IPS-15b (cell line): ENCODE data around the gene NPIPB2.
"Not testable (repeated sequence)": the region's sequence is repeated elsewhere in the genome, so short reads cannot be mapped to it uniquely, and the experiment has no call there.

Experiments used
- H3K27me3 ChIP-seq: one replicate; pipeline ENCODE4 v1.6.1; 2013; ENCODE audit warnings: low read length; ENCODE audit not compliant: control insufficient read depth, insufficient read depth
- H3K36me3 ChIP-seq: one replicate; pipeline ENCODE4 v1.6.1; 2013; ENCODE audit warnings: low read length; ENCODE audit not compliant: control insufficient read depth, insufficient read depth
- H3K4me1 ChIP-seq: one replicate; pipeline ENCODE4 v1.6.1; 2013; ENCODE audit warnings: mild to moderate bottlenecking, low read length; ENCODE audit not compliant: control insufficient read depth, insufficient read depth
- H3K4me3 ChIP-seq: one replicate; pipeline ENCODE4 v1.5.1; 2013; ENCODE audit warnings: low read depth, low read length
- H3K9ac ChIP-seq: one replicate; pipeline ENCODE4 v1.6.1; 2013; ENCODE audit warnings: low read depth, mild to moderate bottlenecking, low read length
- H3K9me3 ChIP-seq: one replicate; pipeline ENCODE4 v1.6.1; 2013; ENCODE audit warnings: mild to moderate bottlenecking, low read length; ENCODE audit not compliant: control insufficient read depth, insufficient read depth

Gene NPIPB2

DNA sequence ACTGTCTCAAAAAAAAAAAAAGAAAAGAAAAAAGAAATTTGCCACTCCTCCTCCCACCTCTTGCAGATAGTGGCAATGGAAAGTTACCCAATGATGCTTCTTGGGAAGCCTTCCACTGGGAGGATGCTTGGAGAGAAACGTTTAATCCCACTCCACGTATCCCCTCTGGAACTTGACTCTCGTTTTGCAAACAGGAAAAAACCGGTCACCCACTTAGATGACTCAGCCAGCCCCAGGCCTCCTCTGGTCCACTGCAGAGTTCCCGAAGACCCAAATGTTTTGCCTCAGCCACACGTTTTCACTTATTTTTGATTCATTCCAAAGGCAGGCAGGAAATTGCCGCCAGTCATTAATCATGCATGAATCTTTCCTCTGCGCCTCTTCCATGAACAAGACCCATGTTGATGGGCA, 13.9 kb upstream of the NPIPB2 start:
- no peaks in the 10 kb centered on the region for H3K4me1 ChIP-seq
- H3K9me3 ChIP-seq, result no peaks in the 10 kb centered on the region
- no peak overlapping the region for H3K9ac ChIP-seq
- no peaks in the 10 kb centered on the region for H3K36me3 ChIP-seq
- H3K27me3 ChIP-seq, result no peaks in the 10 kb centered on the region
- no peak overlapping the region for H3K4me3 ChIP-seq

DNA sequence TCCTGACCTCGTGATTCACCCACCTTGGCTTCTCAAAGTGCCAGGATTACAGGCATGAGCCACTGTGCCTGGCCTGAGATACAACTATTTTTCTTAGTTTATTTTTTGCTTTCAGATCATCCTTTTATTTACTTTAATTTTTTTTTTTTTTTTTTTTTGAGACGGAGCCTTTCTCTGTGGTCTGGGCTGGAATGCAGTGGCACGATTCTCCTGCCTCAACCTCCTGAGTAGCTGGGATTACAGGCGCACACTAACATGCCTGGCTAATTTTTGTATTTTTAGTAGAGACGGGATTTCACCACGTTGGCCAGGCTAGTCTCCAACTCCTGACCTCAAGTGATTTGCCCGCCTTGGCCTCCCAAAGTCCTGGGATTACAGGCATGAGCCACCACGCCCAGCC, 11.7 kb upstream of the NPIPB2 start:
- H3K9me3 ChIP-seq, H3K27me3 ChIP-seq, H3K9ac ChIP-seq, H3K4me3 ChIP-seq, H3K36me3 ChIP-seq, H3K4me1 ChIP-seq: not testable (repeated sequence)

DNA sequence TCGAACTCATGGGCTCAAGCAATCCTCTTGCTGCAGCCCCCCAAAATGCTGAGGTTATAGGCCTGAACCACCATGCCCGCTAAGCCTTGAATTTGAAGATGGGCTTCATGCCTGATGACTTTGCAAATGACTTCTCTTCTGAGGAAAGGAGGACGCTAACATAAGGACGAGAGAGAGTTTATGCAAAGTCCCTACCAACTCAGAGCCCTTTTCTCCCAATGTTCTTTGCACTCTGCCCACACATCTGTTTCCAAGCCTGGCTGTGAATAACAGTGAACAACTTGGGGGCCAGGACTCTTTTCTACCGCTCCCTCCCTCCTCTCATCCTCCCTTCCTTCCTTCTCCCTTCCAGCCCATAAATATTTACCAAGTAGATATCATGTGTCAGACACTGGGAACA, 8.5 kb upstream of the NPIPB2 start:
- Histone ChIP-seq H3K4me1 (no peaks in the 10 kb centered on the region), H3K9me3 (no peaks in the 10 kb centered on the region), H3K4me3 (no peak overlapping the region), H3K9ac (no peak overlapping the region), H3K36me3 (no peaks in the 10 kb centered on the region), H3K27me3 (no peaks in the 10 kb centered on the region)

DNA sequence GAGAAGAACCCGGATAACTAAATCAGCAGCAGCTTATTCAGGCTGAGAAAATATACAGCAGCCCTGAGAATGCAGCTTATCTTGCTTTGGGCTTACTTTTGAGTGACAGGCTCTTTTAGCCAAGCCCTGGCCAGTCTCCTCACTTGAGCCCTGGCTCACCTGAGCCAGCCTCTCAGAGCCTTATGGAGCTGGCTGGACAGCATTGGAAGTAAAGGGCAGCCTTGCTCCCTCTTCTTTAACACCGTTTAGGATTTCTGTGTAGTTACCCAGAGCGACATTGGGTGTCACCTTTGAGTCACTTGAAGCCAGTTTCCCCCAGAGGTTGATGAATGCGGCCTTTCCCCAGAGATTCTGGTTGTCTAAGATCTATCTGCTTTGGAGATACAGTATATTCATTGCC, 7.7 kb upstream of the NPIPB2 start:
- Histone ChIP-seq H3K27me3 (no peaks in the 10 kb centered on the region), H3K9me3 (no peaks in the 10 kb centered on the region), H3K36me3 (no peaks in the 10 kb centered on the region), H3K4me1 (no peaks in the 10 kb centered on the region), H3K4me3 (no peak overlapping the region), H3K9ac (no peak overlapping the region)

DNA sequence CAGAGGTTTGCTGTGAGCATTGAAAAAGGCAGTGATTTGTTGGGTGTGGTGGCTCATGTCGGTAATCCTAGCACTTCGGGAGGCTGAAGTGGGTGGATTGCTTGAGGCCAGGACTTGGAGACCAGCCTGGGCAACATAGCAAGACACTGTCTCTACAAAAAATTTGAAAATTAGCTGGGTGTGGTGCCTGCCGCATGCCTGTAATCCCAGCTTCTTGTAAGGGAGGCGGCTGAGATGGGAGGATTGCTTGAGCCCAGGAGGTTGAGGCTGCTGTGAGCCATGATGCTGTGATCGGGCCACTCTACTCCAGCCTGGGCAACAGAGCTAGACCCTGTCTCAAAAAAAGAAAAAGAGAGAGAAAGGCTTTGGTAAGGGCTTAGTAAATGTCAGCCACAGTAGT, 7.0 kb upstream of the NPIPB2 start:
- H3K9me3 ChIP-seq, result no peaks in the 10 kb centered on the region
- H3K27me3 ChIP-seq, result no peaks in the 10 kb centered on the region
- H3K36me3 ChIP-seq, result no peaks in the 10 kb centered on the region
- no peaks in the 10 kb centered on the region for H3K4me1 ChIP-seq
- H3K9ac ChIP-seq, result no peak overlapping the region
- H3K4me3 ChIP-seq, result no peak overlapping the region

DNA sequence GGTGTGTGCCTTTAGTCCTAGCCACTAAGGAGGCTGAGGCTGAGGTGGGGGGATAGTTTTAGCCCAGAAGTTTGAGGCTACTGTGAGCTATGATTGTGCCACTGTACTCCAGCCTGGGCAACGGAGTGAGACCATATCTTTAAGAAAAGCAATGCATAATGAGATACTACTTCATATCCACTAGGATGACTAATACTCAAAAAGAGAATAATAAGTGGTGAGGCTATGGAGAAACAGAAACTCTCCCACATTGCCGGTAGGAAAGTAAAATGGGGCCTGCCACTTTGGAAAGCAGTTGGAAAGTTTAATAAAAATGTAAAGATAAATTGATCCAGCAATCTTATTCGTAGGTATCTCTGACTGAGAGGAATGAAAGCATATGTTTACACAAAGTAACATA, 4.6 kb upstream of the NPIPB2 start:
- Histone ChIP-seq H3K9me3 (no peaks in the 10 kb centered on the region), H3K27me3 (no peaks in the 10 kb centered on the region), H3K4me1 (no peaks in the 10 kb centered on the region), H3K9ac (no peak overlapping the region), H3K4me3 (no peak overlapping the region), H3K36me3 (no peaks in the 10 kb centered on the region)

DNA sequence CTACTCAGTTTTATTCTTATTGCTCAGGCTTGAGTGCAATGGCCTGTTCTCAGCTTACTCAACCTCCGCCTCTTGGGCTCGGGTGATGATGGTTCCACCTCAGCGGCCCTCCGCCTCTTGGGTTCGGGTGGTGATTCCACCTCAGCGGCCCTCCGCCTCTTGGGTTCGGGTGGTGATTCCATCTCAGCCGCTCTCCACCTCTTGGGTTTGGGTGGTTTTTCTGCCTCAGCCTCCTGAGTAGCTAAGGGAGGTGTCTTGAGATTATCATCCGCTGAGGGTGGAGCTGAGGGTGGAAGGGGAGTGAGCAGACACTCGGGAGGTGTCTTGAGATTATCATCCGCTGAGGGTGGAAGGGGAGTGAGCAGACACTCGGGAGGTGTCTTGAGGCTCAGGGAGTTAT, 14.5 kb downstream of the NPIPB2 start:
- not testable (repeated sequence) for H3K9me3 ChIP-seq, H3K4me1 ChIP-seq

DNA sequence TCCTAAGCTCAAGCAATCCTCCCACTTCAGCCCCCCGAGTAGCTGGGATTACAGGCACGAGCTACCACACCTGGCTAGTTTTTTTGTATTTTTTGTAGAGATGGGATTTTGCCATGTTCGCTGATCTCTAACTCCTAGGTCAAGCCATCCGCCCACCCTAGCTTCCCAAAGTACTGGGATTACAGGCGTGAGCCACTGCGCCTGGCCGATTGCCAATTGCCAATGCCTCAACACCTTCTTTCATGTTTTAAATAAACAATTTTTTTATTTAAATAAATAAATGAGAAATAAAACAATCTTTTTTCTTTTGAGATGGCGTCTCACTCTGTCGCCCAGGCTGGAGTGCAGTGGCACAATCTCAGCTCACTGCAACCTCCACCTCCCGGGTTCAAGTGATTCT, 17.8 kb downstream of the NPIPB2 start:
- not testable (repeated sequence) for H3K9me3 ChIP-seq, H3K27me3 ChIP-seq, H3K36me3 ChIP-seq, H3K9ac ChIP-seq, H3K4me3 ChIP-seq, H3K4me1 ChIP-seq

More for the DNA sequence above, 14.5 kb downstream of the NPIPB2 start:
- H3K27me3 ChIP-seq, H3K9ac ChIP-seq, H3K36me3 ChIP-seq, H3K4me3 ChIP-seq: not testable (repeated sequence)

DNA sequence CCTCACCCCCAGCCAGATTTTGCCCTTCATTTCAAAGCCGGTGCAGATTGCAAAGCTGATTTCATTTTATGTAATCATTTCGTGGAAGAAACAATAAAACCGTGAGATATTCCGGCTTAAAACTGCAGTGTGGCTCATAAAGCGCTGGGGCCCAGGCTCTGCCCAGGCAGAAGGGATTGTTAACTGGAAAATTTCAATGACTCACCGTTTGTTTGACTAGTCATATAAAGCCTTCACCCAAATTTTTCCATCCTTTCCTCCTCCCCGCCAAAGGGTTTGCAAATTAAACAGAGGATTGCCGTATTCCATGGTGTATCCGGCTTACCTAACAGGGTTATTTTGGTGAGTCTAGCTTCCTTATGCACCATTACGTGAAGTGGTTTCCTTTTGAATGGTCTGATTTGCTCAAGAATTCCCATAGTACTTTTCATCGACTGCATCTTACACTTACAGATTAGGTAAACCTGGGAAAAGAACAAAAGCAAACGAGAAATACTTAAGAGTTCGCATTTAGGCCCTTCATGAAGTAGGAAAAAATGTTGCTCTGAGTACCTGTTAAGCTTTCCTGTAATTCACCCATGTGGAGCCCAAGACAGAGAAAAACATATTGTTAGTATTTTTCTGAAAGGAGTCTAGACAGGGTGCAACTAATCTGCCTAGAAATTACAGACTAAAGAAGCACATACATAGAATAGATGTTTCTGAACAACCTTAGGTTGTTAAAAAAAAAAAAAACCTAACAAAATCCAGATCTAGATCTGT, 25.1 kb downstream of the NPIPB2 start:
- H3K36me3 ChIP-seq, result peaks cover 2% of the 10 kb centered on the region
- no peaks in the 10 kb centered on the region for H3K9me3 ChIP-seq
- H3K27me3 ChIP-seq, result no peaks in the 10 kb centered on the region
- peak overlapping the region; percentile 3 for H3K9ac ChIP-seq
- peak overlapping the region; percentile 42 for H3K4me3 ChIP-seq
- H3K4me1 ChIP-seq, result peaks cover 11% of the 10 kb centered on the region

DNA sequence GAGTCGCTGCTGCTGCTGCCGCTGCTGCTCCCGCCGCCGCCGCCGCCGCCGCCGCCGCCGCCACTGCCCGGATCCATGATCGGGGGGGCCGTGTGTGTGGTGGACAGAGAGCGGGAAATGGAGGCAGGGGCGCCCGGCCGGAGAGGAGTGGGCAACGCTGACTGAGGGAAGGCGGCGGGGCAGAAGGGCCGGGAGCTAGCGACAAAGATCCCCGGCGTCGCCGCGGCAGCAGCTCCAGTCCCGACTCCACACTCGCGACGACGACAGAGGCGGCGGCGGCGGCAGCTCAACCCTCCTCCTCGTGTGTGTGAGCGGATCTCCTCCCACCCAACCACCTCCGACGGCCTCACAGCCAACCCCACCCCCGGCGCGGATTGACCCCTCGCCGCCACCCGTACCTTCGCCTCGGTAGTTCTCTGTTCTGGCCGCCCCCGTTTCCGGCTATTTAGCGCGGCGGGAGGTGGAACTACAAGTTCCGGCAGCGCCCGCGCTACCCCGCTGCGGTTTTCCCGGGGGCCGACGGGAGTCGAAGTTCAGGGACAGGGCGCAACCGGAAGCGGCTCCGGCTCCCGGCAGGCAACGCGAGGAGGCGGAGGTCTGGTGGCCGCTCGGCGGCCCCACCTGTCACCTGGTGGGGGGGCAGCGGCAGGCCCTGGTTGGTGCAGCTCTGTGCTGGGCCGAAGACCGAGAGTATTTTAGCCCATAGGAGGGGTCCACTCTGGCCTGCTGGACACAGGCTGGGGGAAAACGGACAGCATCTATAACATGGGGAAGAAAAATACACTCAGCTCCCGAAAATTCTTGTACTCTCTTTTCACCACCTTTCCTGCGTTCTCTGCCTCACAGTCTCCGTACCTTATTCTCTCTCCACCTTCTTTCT, 26.0 kb downstream of the NPIPB2 start, which contains the start of gene GSPT1:
Gene GSPT1, minus strand, starts transcription at position 313 of the 880 bp plus-strand sequence. Its CDS starts 236 bp downstream, at position 77.
- Histone ChIP-seq H3K9ac (peak within 1 kb of the TSS; percentile 83), H3K9me3 (no peaks in the 10 kb centered on the region), H3K4me3 (peak within 1 kb of the TSS; percentile 83), H3K4me1 (peaks cover 12% of the 10 kb centered on the region), H3K36me3 (peaks cover 2% of the 10 kb centered on the region), H3K27me3 (no peaks in the 10 kb centered on the region)

DNA sequence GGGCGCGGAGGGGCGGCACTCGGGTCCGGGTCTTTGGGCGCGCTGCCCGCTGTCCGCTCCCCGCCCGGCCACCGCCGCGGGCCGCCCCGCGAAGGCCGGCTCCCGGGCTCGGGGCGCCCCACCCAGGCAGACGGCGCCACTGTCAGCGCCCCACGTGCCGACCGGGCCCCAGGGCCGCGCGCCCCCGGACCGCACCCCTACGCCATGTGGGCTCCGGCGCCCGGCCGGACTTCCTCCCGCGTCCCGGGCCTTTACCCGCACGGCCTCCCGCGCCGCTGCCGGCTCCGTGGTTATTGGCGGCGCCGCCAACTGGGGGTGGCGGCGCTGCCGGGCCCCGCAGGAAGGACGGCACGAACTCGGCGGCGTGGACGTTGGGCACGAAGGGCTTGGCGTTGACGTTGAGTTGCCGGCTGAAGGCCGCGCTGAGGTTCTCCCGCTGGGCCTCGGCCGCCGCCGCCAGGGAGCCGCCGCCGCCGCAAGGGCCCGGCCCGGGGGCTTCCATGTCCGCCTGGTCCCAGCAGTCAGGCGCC, 26.7 kb downstream of the NPIPB2 start:
- H3K36me3 ChIP-seq, result peaks cover 2% of the 10 kb centered on the region
- peak overlapping the region; percentile 83 for H3K9ac ChIP-seq
- H3K9me3 ChIP-seq, result no peaks in the 10 kb centered on the region
- peaks cover 13% of the 10 kb centered on the region for H3K4me1 ChIP-seq
- H3K27me3 ChIP-seq, result no peaks in the 10 kb centered on the region
- H3K4me3 ChIP-seq, result peak overlapping the region; percentile 83
